Activated CD8-positive, alpha-beta T cell treated with anti-CD3 and anti-CD28 coated beads for 36 hours (primary cell): ENCODE results near the gene LRCH3. TPM values are rescaled to one million over a fixed set of nuclear protein-coding genes. Genes with fewer than 3 reads are reported as not detected.
A peak's percentile ranks its signal among the peaks of the same experiment; 100 is the strongest.

Experiments used
- ATAC-seq: fragments of 200-7000 bp; cut with Tn5 transposase; one replicate; pipeline ENCODE4 v1.10.0; 2021; ENCODE audit warnings: mild to moderate bottlenecking, moderate library complexity
- CTCF ChIA-PET: fragments of 350-600 bp; sonication (Branson Sonifier 250); formaldehyde crosslinking; loops from one replicate; lab custom pipeline; 2021; ENCODE audit warnings: antibody characterized with exemption; lab: Charles Lee
- POLR2A ChIA-PET: fragments of 350-600 bp; sonication (Branson Sonifier 250); formaldehyde crosslinking; loops from one replicate; lab custom pipeline; 2021; ENCODE audit warnings: antibody characterized with exemption; lab: Charles Lee
- DNase-seq: peaks from one replicate; pipeline ENCODE4 v3.0.0-alpha.2; 2020
- H3K27ac Mint-ChIP-seq: one replicate; pipeline ENCODE4 v1.8.0; 2021; ENCODE audit warnings: mild to moderate bottlenecking, mixed read lengths
- H3K27me3 Mint-ChIP-seq: one replicate; pipeline ENCODE4 v1.8.0; 2021; ENCODE audit warnings: mixed read lengths
- H3K36me3 Mint-ChIP-seq: one replicate; pipeline ENCODE4 v1.8.0; 2021; ENCODE audit warnings: low read depth, mixed read lengths
- H3K4me1 Mint-ChIP-seq: one replicate; pipeline ENCODE4 v1.8.0; 2021; ENCODE audit warnings: low read depth, mixed read lengths
- H3K4me3 Mint-ChIP-seq: one replicate; pipeline ENCODE4 v1.8.0; 2021; ENCODE audit warnings: mild to moderate bottlenecking, moderate library complexity, mixed read lengths
- H3K9me3 Mint-ChIP-seq: one replicate; pipeline ENCODE4 v1.8.0; 2021; ENCODE audit warnings: mixed read lengths
- CTCF ChIP-seq: fragments of 200-600 bp; IDR thresholded peaks from one replicate; pipeline ENCODE4 v1.8.0; 2022; ENCODE audit warnings: antibody characterized with exemption, mild to moderate bottlenecking
- intact Hi-C: fragments of 100-400 bp; cut with micrococcal nuclease; formaldehyde crosslinking; loops from one replicate; pipeline ENCODE4 v1.10.0; 2022
- total RNA-seq, 2 experiments: library from RNA; stranded (reverse); gene quantifications; one replicate each; pipeline ENCODE4 v1.2.3, GENCODE V29; 2021

LRCH3 gene
- total RNA-seq, 2 experiments from 2014 or later, result 43.8 to 53.5 TPM

- Mint-ChIP-seq H3K27ac (peak overlapping the region; percentile 68), H3K36me3 (peaks cover 4% of the 10 kb centered on the region), H3K4me3 (no peak overlapping the region), H3K27me3 (no peaks in the 10 kb centered on the region), H3K4me1 (peaks cover 34% of the 10 kb centered on the region), H3K9me3 (no peaks in the 10 kb centered on the region)
- ATAC-seq (peak; percentile 27), DNase-seq (no peak)
- no peak for TF ChIP-seq CTCF
- POLR2A ChIA-PET, result interaction anchor here (2.0 kb wide), 1 partner anchor 12 kb away, joined by 5 read pairs; no protein-coding TSS in a partner anchor
- CTCF ChIA-PET, result interaction anchor here (0.9 kb wide), 1 partner anchor 12 kb away, joined by 5 read pairs; no protein-coding TSS in a partner anchor
- intact Hi-C loops, result no loop called here
Observed at GRCh38 chr3:197807969-197808587, 17.0 kb downstream of the LRCH3 start.

GRCh38 chr3:197809356-197810020 lies 18.4 kb downstream of the LRCH3 start:
- H3K4me1 Mint-ChIP-seq, result peaks cover 36% of the 10 kb centered on the region
- CTCF ChIA-PET, result interaction anchor here (1.3 to 2.1 kb wide), 2 partner anchors 8 to 16 kb away, joined by 3 to 6 read pairs; no protein-coding TSS in a partner anchor
- intact Hi-C loops, result no loop called here
- no peak overlapping the region for H3K4me3 Mint-ChIP-seq
- no peaks in the 10 kb centered on the region for H3K27me3 Mint-ChIP-seq
- POLR2A ChIA-PET, result interaction anchor here (1.0 to 2.0 kb wide), 2 partner anchors 11 to 33 kb away, joined by 3 to 5 read pairs; no protein-coding TSS in a partner anchor
- no peak for ATAC-seq
- no peak for DNase-seq
- no peak for TF ChIP-seq CTCF
- no peaks in the 10 kb centered on the region for H3K9me3 Mint-ChIP-seq
- peaks cover 11% of the 10 kb centered on the region for H3K36me3 Mint-ChIP-seq
- H3K27ac Mint-ChIP-seq, result no peak overlapping the region

- no peak for TF ChIP-seq CTCF
- peaks cover 11% of the 10 kb centered on the region for H3K36me3 Mint-ChIP-seq
- no peak overlapping the region for H3K27ac Mint-ChIP-seq
- no peaks in the 10 kb centered on the region for H3K27me3 Mint-ChIP-seq
- ATAC-seq (no peak), DNase-seq (no peak)
- ChIA-PET CTCF (interaction anchor here (1.3 to 2.1 kb wide), 2 partner anchors 9 to 18 kb away, joined by 3 to 6 read pairs; no protein-coding TSS in a partner anchor), POLR2A (no interaction called here)
- no peak overlapping the region for H3K4me3 Mint-ChIP-seq
- no peaks in the 10 kb centered on the region for H3K9me3 Mint-ChIP-seq
- intact Hi-C loops, result no loop called here
- H3K4me1 Mint-ChIP-seq, result peaks cover 39% of the 10 kb centered on the region
Observed at GRCh38 chr3:197810901-197811300, 19.8 kb downstream of the LRCH3 start.

GRCh38 chr3:197811343-197811742 lies 20.3 kb downstream of the LRCH3 start:
- no peaks in the 10 kb centered on the region for H3K9me3 Mint-ChIP-seq
- H3K36me3 Mint-ChIP-seq, result peaks cover 9% of the 10 kb centered on the region
- DNase-seq (no peak), ATAC-seq (no peak)
- no peak overlapping the region for H3K4me3 Mint-ChIP-seq
- H3K27me3 Mint-ChIP-seq, result no peaks in the 10 kb centered on the region
- H3K4me1 Mint-ChIP-seq, result peaks cover 37% of the 10 kb centered on the region
- POLR2A ChIA-PET, result no interaction called here
- no peak overlapping the region for H3K27ac Mint-ChIP-seq
- TF ChIP-seq CTCF, result no peak
- CTCF ChIA-PET, result interaction anchor here (2.1 kb wide), 1 partner anchor 10 kb away, joined by 6 read pairs; no protein-coding TSS in a partner anchor
- intact Hi-C loops, result no loop called here

GRCh38 chr3:197814372-197814771 lies 23.3 kb downstream of the LRCH3 start:
- TF ChIP-seq CTCF, result no peak
- Mint-ChIP-seq H3K9me3 (no peaks in the 10 kb centered on the region), H3K27me3 (no peaks in the 10 kb centered on the region), H3K4me3 (no peak overlapping the region), H3K36me3 (peaks cover 7% of the 10 kb centered on the region), H3K27ac (no peak overlapping the region), H3K4me1 (peaks cover 19% of the 10 kb centered on the region)
- intact Hi-C loops, result no loop called here
- CTCF ChIA-PET, result no interaction called here
- ATAC-seq (no peak), DNase-seq (no peak)
- POLR2A ChIA-PET, result no interaction called here
